ENCODE data around the gene OR52E8.

OR52E8 gene

GRCh38 chr11:5865826-5866225 is 8.3 kb upstream of the OR52E8 start:
- no peak overlapping the region for H3K4me3 ChIP-seq (ENCODE audit: low read depth, low read length)
- no peak overlapping the region for H3K27ac ChIP-seq (ENCODE audit: extremely low read depth, low read depth, low read length)
- no peak for TF ChIP-seq ZNF10 (tag by site-specific recombination; IDR thresholded peaks at IDR 0.05)
- TF ChIP-seq ZSCAN30 (tag by site-specific recombination; IDR thresholded peaks at IDR 0.05): no peak
- TF ChIP-seq GLI4 (tag by site-specific recombination; IDR thresholded peaks at IDR 0.05): no peak
- no peak for TF ChIP-seq ZXDB (tag by site-specific recombination; IDR thresholded peaks at IDR 0.05)
- ChIA-PET POLR2A (no interaction called here), CTCF (no interaction called here)
- no peaks in the 10 kb centered on the region for H3K4me1 ChIP-seq (ENCODE audit: control insufficient read depth, insufficient read depth, low read length)
- no peaks in the 10 kb centered on the region for H3K9me3 ChIP-seq (ENCODE audit: control insufficient read depth, insufficient read depth, low read depth, low read length)
- no peaks in the 10 kb centered on the region for H3K36me3 ChIP-seq (ENCODE audit: control insufficient read depth in 2 of 2, insufficient read depth in 1 of 2, low read length in 2 of 2)

DNA sequence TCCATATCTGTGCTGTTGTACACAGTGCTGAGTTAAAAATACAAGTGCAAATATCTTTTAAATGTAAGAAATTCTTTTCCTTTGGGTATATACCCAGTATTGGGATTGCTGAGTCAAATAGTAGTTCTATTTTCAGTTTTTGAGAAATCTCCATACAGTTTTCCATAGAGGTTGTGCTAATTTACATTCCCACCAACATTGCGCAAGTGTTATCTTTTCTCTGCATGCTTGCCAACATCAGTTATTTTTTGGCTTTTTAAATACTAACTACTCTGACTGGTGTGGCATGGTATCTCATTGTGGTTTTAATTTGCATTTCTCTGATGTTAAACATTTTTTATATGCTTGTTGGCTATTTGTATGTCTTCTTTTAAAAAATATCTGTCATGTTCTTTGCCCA is 6.5 kb downstream of the OR52E8 start:
- H3K4me3 ChIP-seq (ENCODE audit: low read depth, low read length): no peak overlapping the region
- no peak for TF ChIP-seq ZNF341 (tag by site-specific recombination; IDR thresholded peaks at IDR 0.05; ENCODE audit: low read depth)
- no peak for TF ChIP-seq ZNF394 (tag by site-specific recombination; IDR thresholded peaks at IDR 0.05; ENCODE audit: borderline replicate concordance)
- no peak for TF ChIP-seq SCRT1 (tag by site-specific recombination; IDR thresholded peaks at IDR 0.05; ENCODE audit: borderline replicate concordance)
- TF ChIP-seq, protein P1, sequence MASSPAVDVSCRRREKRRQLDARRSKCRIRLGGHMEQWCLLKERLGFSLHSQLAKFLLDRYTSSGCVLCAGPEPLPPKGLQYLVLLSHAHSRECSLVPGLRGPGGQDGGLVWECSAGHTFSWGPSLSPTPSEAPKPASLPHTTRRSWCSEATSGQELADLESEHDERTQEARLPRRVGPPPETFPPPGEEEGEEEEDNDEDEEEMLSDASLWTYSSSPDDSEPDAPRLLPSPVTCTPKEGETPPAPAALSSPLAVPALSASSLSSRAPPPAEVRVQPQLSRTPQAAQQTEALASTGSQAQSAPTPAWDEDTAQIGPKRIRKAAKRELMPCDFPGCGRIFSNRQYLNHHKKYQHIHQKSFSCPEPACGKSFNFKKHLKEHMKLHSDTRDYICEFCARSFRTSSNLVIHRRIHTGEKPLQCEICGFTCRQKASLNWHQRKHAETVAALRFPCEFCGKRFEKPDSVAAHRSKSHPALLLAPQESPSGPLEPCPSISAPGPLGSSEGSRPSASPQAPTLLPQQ (tag by site-specific recombination; IDR thresholded peaks at IDR 0.05): no peak
- TF ChIP-seq ZNF610 (tag by site-specific recombination; IDR thresholded peaks at IDR 0.05; ENCODE audit: borderline replicate concordance): no peak
- no peak for TF ChIP-seq ZNF2 (tag by site-specific recombination; IDR thresholded peaks at IDR 0.05)
- TF ChIP-seq, protein P2, sequence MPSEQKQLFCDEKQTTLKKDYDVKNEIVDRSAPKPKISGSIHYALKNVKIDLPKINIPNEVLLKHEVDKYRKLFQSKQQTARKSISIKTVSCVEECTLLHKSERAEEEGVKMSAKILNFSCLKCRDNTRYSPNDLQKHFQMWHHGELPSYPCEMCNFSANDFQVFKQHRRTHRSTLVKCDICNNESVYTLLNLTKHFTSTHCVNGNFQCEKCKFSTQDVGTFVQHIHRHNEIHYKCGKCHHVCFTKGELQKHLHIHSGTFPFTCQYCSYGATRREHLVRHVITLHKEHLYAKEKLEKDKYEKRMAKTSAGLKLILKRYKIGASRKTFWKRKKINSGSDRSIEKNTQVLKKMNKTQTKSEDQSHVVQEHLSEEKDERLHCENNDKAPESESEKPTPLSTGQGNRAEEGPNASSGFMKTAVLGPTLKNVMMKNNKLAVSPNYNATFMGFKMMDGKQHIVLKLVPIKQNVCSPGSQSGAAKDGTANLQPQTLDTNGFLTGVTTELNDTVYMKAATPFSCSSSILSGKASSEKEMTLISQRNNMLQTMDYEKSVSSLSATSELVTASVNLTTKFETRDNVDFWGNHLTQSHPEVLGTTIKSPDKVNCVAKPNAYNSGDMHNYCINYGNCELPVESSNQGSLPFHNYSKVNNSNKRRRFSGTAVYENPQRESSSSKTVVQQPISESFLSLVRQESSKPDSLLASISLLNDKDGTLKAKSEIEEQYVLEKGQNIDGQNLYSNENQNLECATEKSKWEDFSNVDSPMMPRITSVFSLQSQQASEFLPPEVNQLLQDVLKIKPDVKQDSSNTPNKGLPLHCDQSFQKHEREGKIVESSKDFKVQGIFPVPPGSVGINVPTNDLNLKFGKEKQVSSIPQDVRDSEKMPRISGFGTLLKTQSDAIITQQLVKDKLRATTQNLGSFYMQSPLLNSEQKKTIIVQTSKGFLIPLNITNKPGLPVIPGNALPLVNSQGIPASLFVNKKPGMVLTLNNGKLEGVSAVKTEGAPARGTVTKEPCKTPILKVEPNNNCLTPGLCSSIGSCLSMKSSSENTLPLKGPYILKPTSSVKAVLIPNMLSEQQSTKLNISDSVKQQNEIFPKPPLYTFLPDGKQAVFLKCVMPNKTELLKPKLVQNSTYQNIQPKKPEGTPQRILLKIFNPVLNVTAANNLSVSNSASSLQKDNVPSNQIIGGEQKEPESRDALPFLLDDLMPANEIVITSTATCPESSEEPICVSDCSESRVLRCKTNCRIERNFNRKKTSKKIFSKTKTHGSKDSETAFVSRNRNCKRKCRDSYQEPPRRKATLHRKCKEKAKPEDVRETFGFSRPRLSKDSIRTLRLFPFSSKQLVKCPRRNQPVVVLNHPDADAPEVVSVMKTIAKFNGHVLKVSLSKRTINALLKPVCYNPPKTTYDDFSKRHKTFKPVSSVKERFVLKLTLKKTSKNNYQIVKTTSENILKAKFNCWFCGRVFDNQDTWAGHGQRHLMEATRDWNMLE (tag by site-specific recombination; conservative IDR thresholded peaks at IDR 0.05; ENCODE audit: low read depth): no peak
- no peak for TF ChIP-seq ZNF426 (tag by site-specific recombination; IDR thresholded peaks at IDR 0.05)
- TF ChIP-seq SCRT2 (tag by site-specific recombination; IDR thresholded peaks at IDR 0.05): no peak
- no peak for TF ChIP-seq ZNF571 (tag by site-specific recombination; IDR thresholded peaks at IDR 0.05)
- TF ChIP-seq ZNF707 (tag by site-specific recombination; IDR thresholded peaks at IDR 0.05): no peak
- no peaks in the 10 kb centered on the region for H3K36me3 ChIP-seq (ENCODE audit: control insufficient read depth in 2 of 2, insufficient read depth in 1 of 2, low read length in 2 of 2)
- POLR2A ChIA-PET: no interaction called here
- no peaks in the 10 kb centered on the region for H3K4me1 ChIP-seq (ENCODE audit: control insufficient read depth, insufficient read depth, low read length)
- H3K27ac ChIP-seq (ENCODE audit: extremely low read depth, low read depth, low read length): no peak overlapping the region
- H3K9me3 ChIP-seq (ENCODE audit: control insufficient read depth, insufficient read depth, low read depth, low read length): no peaks in the 10 kb centered on the region
- CTCF ChIA-PET: no interaction called here

GRCh38 chr11:5847711-5848110 is 9.8 kb downstream of the OR52E8 start:
- CTCF ChIA-PET: no interaction called here
- POLR2A ChIA-PET: no interaction called here

More at GRCh38 chr11:5847711-5848110, 9.8 kb downstream of the OR52E8 start:
- no peaks in the 10 kb centered on the region for H3K9me3 ChIP-seq (ENCODE audit: control insufficient read depth, insufficient read depth, low read depth, low read length)
- no peaks in the 10 kb centered on the region for H3K36me3 ChIP-seq (ENCODE audit: control insufficient read depth in 2 of 2, insufficient read depth in 1 of 2, low read length in 2 of 2)
- no peak for TF ChIP-seq ZNF560 (tag by site-specific recombination; IDR thresholded peaks at IDR 0.05; ENCODE audit: borderline replicate concordance)
- TF ChIP-seq ZBTB6 (tag by site-specific recombination; IDR thresholded peaks at IDR 0.05): no peak
- TF ChIP-seq ZNF623 (tag by site-specific recombination; IDR thresholded peaks at IDR 0.05): no peak
- no peak for TF ChIP-seq HOXC10 (CRISPR knock-in tag; IDR thresholded peaks at IDR 0.05)
- no peak for TF ChIP-seq YY2 (tag by site-specific recombination; IDR thresholded peaks at IDR 0.05)
- no peak overlapping the region for H3K4me3 ChIP-seq (ENCODE audit: low read depth, low read length)
- no peaks in the 10 kb centered on the region for H3K4me1 ChIP-seq (ENCODE audit: control insufficient read depth, insufficient read depth, low read length)
- no peak overlapping the region for H3K27ac ChIP-seq (ENCODE audit: extremely low read depth, low read depth, low read length)

Measured in HEK293 (cell line).